GM12864 (cell line): ENCODE measurements around the gene PLEKHF1.

ENCODE experiments used
- DNase-seq: peaks from one replicate; pipeline ENCODE4 v3.0.0-alpha.2; 2011; ENCODE audit warnings: low read depth
- H3K4me3 ChIP-seq: 2 replicates; pipeline ENCODE4 v1.5.1; 2011; ENCODE audit warnings: mild to moderate bottlenecking, low read depth, low read length, control low read depth
- TF ChIP-seq, protein P1 (sequence below): IDR thresholded peaks from 2 replicates; pipeline ENCODE4 v1.5.1; 2011; ENCODE audit warnings: low read depth, mild to moderate bottlenecking, moderate library complexity, low read length, control low read depth, inconsistent platforms; ENCODE audit errors: missing control alignments

PLEKHF1 gene

DNA sequence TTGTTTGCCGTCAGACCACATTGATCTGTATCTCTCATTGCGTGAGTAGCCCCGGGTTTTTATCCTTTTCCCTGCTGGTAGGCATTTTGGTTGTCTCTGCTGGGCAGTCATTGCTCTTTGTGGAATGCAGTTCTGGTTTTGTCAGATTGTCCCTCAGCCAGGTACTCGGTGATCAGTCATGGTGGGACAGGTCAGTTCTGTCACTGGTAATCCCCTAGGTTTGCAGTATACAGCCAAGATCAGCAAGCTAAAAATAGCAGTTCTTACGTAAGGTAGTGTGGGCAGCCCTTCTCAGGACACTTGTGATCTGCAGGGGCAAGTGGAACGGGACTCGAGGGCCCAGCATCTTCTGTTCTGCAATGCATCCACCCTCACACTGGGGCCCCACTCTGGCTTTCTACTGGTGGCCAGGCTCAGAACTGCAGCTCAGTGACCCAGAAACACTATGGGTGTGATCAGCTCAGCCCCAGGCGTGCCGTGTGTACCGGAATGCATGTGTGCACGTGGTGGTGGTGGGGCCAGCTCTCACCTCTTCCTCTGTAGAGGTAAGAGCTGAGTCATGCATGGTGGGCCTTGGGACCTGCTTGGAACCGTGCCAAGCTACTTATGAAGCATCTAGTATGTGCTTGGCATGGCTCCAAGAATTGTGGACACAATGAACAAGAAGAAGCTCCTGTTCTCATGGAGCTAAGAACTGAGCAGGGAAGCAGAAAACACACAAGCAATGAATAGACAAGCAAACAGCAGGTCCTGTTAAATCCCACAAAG is 6.3 kb downstream of the PLEKHF1 start:
- TF ChIP-seq, protein P1, sequence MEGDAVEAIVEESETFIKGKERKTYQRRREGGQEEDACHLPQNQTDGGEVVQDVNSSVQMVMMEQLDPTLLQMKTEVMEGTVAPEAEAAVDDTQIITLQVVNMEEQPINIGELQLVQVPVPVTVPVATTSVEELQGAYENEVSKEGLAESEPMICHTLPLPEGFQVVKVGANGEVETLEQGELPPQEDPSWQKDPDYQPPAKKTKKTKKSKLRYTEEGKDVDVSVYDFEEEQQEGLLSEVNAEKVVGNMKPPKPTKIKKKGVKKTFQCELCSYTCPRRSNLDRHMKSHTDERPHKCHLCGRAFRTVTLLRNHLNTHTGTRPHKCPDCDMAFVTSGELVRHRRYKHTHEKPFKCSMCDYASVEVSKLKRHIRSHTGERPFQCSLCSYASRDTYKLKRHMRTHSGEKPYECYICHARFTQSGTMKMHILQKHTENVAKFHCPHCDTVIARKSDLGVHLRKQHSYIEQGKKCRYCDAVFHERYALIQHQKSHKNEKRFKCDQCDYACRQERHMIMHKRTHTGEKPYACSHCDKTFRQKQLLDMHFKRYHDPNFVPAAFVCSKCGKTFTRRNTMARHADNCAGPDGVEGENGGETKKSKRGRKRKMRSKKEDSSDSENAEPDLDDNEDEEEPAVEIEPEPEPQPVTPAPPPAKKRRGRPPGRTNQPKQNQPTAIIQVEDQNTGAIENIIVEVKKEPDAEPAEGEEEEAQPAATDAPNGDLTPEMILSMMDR = peak; percentile 76
- DNase-seq = peak; percentile 94
- no peak overlapping the region for H3K4me3 ChIP-seq

DNA sequence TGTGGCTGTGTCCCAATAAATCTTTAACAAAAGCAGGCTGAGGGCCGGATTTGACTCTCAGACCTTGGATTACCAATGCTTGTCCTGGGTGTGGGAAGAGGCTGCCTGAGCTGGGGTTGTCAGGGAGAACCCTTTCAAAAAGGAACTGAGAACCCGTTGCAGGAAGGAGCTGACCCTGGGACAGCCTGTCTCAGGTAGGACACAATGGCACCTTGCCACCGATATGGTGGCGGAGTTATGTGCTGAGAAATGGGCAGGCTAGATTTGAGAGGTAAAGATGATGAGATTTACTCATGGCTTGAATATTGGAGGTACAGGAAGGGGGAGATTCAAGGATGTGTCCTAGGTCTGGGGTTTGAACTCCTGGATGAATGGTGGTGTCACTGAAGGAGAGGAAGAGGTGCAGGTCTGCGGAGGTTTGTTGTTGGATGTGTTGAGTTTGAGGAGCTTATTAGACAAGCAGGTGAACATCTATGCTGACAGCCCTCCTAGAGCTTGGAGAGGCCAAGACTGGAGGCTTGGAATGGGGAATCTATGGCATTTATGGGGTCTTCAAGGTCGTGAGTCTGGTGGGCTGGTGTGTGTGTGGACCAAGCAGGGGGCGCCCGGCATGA is 7.2 kb downstream of the PLEKHF1 start:
- TF ChIP-seq, protein P1 = no peak

DNA sequence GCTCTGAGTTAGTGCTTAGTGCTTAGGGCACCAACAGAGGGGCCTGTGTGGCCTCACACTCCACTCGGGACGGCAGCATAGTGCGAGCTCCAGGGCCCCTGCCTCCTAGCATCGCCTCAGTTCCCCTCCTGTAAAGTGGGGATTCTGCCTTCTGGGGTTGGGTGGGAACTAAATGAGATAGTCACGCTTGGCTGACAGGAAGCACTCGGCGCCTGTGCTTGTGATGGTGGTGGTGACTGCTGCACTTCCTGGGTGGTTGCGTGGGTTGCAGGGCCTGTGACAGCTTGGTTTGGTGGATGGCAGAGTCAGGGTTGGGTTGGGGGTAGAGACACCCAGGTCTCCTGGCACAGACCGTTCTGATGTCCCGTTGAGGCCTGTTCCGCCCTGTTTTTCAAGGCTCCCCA is 7.7 kb downstream of the PLEKHF1 start:
- peak overlapping the region; percentile 20 for H3K4me3 ChIP-seq
- DNase-seq = peak; percentile 62
- TF ChIP-seq, protein P1 = no peak

More for the DNA sequence above, 7.2 kb downstream of the PLEKHF1 start:
- H3K4me3 ChIP-seq = peak overlapping the region; percentile 20
- no peak for DNase-seq

DNA sequence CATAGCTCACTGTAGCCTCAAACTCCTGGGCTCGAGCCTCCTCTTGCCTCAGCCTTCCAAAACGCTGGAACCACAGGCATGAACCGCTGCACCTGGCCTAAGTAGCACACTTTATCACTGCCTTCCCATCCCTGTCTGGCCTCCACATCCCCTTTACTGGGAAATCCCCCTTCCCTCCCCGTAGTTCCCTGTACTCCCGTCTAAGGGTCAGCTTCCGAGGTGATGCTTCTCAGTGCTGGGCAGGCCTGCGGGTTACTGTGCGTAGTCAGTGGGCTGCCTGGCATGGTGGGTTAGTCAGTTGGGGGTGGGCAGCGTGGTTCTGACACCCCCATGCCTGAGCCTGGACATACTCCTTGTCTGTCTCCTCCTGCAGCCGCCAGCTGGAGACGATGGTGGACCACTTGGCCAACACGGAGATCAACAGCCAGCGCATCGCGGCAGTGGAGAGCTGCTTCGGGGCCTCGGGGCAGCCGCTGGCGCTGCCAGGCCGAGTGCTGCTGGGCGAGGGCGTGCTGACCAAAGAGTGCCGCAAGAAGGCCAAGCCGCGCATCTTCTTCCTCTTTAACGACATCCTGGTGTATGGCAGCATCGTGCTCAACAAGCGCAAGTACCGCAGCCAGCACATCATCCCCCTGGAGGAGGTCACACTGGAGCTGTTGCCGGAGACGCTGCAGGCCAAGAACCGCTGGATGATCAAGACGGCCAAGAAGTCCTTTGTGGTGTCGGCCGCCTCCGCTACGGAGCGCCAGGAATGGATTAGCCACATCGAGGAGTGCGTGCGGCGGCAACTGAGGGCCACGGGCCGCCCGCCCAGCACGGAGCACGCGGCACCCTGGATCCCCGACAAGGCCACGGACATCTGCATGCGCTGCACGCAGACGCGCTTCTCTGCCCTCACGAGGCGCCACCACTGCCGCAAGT is 8.4 kb downstream of the PLEKHF1 start:
- H3K4me3 ChIP-seq = no peak overlapping the region; the same call in 1 of the 2 replicates

DNA sequence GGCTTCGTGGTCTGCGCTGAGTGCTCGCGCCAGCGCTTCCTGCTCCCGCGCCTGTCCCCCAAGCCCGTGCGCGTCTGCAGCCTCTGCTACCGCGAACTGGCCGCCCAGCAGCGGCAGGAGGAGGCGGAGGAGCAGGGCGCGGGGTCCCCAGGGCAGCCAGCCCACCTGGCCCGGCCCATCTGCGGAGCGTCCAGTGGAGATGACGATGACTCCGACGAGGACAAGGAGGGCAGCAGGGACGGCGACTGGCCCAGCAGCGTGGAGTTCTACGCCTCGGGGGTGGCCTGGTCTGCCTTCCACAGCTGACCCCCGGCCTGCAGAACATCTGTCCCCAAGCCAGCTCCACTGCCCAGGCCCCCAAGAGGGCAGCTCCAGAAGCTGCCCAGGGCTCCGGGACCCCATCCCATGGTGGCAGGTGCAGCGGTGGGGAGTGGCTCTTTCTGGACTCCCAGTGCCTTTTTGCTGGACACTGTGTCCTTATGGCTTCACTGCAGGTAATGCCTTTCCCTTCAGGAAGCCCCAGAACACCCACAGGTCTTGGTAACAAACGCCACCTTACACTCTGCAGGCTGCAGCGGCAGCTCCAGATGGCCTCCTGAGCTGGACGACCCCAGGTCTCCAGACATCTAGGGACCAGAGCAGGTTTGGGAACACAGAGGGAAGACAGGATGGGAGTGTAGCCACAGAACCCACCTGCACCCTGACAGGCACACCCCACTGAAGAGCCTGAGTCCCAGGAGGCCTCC is 9.3 kb downstream of the PLEKHF1 start:
- TF ChIP-seq, protein P1 = no peak
- H3K4me3 ChIP-seq = no peak overlapping the region
- no peak for DNase-seq

More for the DNA sequence above, 8.4 kb downstream of the PLEKHF1 start:
- DNase-seq = no peak
- TF ChIP-seq, protein P1 = no peak

DNA sequence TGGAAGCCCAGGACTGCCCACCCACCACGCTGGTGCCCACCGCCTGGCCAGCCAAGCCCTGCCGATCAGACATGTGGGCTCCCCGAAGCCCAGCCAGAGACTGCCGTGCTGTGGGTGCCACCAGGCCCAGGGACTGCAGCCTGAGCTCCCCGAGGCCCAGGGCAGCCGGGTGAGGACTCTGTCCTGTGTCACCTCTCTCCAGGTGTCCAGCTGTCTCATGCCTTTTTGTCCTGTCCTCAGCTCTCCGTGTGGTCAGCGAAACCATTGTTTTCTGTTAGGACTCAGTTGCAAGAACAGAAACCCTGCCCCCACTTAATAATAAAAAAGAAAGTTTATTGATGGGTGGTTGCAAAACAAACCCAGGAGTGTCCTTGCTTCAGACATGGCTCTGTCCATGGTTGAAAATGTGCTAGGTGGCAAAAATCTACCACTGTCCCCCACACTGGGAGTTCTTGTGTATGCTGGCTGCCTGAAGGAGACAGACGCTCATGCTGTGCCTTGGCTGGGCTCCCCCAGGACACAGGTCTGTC is 9.9 kb downstream of the PLEKHF1 start:
- no peak for DNase-seq
- TF ChIP-seq, protein P1 = no peak

More for the DNA sequence above, 9.9 kb downstream of the PLEKHF1 start:
- no peak overlapping the region for H3K4me3 ChIP-seq
